Stomach (tissue), 9 donors: Measurements from ENCODE around the gene IL17REL. TPM values are rescaled to one million over a fixed set of nuclear protein-coding genes. Genes with fewer than 3 reads are reported as not detected.

Experiments
- DNase-seq, 2 donors: peaks; one replicate each; pipeline versions ENCODE4 v3.0.0 to v3.0.0-alpha.2; 2013 to 2019
- H3K27ac ChIP-seq, 5 donors: fragments of 200-600 bp in 4 of 5; sonication (generic) in 4 of 5; one replicate each; pipeline ENCODE4 v1.5.1; 2013 to 2019; ENCODE audit warnings: mild to moderate bottlenecking in 1 of 5, moderate library complexity in 1 of 5
- H3K27me3 ChIP-seq, 3 donors: fragments of 200-600 bp; sonication (generic); one replicate each; pipeline ENCODE4 v1.5.1; 2017 to 2019; ENCODE audit warnings: mixed run types in 1 of 3
- H3K36me3 ChIP-seq, 4 donors: fragments of 200-600 bp; sonication (generic); 1 replicate in 3 of 4; 2 replicates in 1 of 4; pipeline ENCODE4 v1.5.1; 2016 to 2019
- H3K4me1 ChIP-seq, 4 donors: fragments of 200-600 bp; sonication (generic); one replicate each; pipeline ENCODE4 v1.5.1; 2016 to 2019
- H3K4me3 ChIP-seq, 4 donors: fragments of 200-600 bp; sonication (generic) in 3 of 4; one replicate each; pipeline ENCODE4 v1.5.1; 2016 to 2019; ENCODE audit warnings: mild to moderate bottlenecking in 1 of 4
- H3K9me3 ChIP-seq, 4 donors: fragments of 200-600 bp; sonication (generic); one replicate each; pipeline ENCODE4 v1.5.1; 2016 to 2019
- EP300 ChIP-seq: sonication (generic); formaldehyde crosslinking; IDR thresholded peaks from one replicate; pipeline ENCODE4 v1.6.1; 2017; ENCODE audit warnings: antibody characterized with exemption
- POLR2A ChIP-seq, 4 donors: fragments of 450-650 bp; IDR thresholded peaks; one replicate each; pipeline ENCODE4 v1.6.1; 2016; ENCODE audit warnings: antibody characterized with exemption in 4 of 4, control low read depth in 2 of 4, mild to moderate bottlenecking in 1 of 4, moderate library complexity in 1 of 4
- POLR2AphosphoS5 ChIP-seq, 3 donors: sonication (generic); formaldehyde crosslinking; IDR thresholded peaks; one replicate each; pipeline ENCODE4 v1.6.1; 2016; ENCODE audit warnings: antibody characterized with exemption in 3 of 3
- WGBS, 5 donors: extraction: QIAGEN DNeasy Blood & Tissue Kit in 3 of 5; methylation state at CpG; one replicate each; pipeline versions ENCODE4 v1.1.5 to v1.1.7; 2013 to 2018; 5-methylcytosine and 5-hydroxymethylcytosine counted together
- intact Hi-C: fragments of 100-400 bp; cut with DNase I; formaldehyde crosslinking; loops from one replicate; pipeline ENCODE4 v1.15.1; 2023; ENCODE audit warnings: low total_unique reads
- polyA plus RNA-seq, 3 donors: library from polyadenylated mRNA; stranded (reverse); fragments of 200-250 nt; gene quantifications; one replicate each; pipeline ENCODE4 v1.2.3, GENCODE V29; 2013
- total RNA-seq, 5 donors: library from RNA; depleted of rRNA; stranded (reverse); fragments of >200 nt; gene quantifications; one replicate each; pipeline versions ENCODE4 v1.1.0 to v1.2.3, GENCODE V29; 2014 to 2016
- TF ChIP-seq, protein P1 (sequence below), 7 experiments: fragments of 450-650 bp in 4 of 7; fragments of 200-600 bp in 3 of 7; sonication (generic) in 3 of 7; IDR thresholded peaks; one replicate each; pipeline ENCODE4 v1.5.1; 2016 to 2019; ENCODE audit warnings: antibody characterized with exemption in 7 of 7, control low read depth in 2 of 7, mild to moderate bottlenecking in 1 of 7
- donor health status: healthy with polysubstance abuse.
- donor health status: Bipolar disorder and iron deficiency.
- donor health status: healthy.

The IL17REL gene
- total and polyA plus RNA-seq, 8 donors = 0.03 to 1.2 (median 0.89) TPM; not detected in 4

DNA sequence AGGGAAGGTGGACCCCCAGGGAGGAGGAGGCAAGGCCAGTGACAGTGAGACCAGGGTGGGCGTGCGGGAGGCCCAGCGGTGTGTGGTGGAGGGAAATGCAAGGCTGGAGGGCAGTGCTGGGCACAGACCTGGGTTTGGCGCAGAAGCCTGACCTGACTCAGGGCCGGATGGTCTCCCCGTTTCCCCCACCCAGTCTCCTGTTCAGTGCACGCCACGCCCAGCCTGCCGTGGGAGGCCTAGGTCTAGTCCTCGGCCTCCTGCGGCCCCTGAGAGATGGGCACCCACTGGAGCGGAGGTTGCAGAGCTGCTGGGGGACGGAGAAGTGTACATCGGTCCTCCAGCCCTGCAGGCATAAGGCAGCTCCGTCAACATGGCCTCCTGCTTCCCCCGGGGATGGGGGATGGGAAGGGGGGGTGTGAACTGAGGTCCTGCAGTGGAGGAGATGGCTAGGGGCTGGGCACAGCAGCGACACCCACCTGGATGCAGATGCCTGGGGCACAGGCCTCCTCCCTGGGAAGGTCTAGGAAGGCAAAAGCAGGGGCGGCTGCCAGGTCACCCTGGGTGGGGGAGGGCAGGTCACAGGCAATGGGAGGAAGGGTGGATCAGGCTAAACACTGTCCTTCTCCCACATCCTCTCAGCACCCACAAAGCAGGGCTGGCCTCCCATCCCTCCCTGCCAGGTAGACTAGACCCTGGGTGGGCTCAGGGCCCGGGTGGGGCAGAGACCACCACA lies 15.9 kb downstream of the IL17REL start:
- intact Hi-C loops = no loop called here
- Histone ChIP-seq H3K27me3 (peaks cover 0 to 45% (median 13%) of the 10 kb centered on the region in 3 donors), H3K36me3 (no peaks in the 10 kb centered on the region), H3K27ac (peak overlapping the region; percentile 47 to 80 (median 68)), H3K4me3 (no peak overlapping the region), H3K4me1 (peaks cover 11 to 61% (median 39%) of the 10 kb centered on the region in 4 donors), H3K9me3 (peaks cover 0 to 6% (median 5%) of the 10 kb centered on the region in 4 donors)
- WGBS, 5 donors = 66 to 86% (median 83%) methylated on average over 14 to 19 of the region's 19 CpGs
- no peak for TF ChIP-seq POLR2A (IDR thresholded peaks at IDR 0.05)
- no peak for TF ChIP-seq EP300
- TF ChIP-seq, protein P1, sequence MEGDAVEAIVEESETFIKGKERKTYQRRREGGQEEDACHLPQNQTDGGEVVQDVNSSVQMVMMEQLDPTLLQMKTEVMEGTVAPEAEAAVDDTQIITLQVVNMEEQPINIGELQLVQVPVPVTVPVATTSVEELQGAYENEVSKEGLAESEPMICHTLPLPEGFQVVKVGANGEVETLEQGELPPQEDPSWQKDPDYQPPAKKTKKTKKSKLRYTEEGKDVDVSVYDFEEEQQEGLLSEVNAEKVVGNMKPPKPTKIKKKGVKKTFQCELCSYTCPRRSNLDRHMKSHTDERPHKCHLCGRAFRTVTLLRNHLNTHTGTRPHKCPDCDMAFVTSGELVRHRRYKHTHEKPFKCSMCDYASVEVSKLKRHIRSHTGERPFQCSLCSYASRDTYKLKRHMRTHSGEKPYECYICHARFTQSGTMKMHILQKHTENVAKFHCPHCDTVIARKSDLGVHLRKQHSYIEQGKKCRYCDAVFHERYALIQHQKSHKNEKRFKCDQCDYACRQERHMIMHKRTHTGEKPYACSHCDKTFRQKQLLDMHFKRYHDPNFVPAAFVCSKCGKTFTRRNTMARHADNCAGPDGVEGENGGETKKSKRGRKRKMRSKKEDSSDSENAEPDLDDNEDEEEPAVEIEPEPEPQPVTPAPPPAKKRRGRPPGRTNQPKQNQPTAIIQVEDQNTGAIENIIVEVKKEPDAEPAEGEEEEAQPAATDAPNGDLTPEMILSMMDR (IDR thresholded peaks at IDR 0.05) = no peak
- DNase-seq = peak in 1 of 2 donors; percentile 8

DNA sequence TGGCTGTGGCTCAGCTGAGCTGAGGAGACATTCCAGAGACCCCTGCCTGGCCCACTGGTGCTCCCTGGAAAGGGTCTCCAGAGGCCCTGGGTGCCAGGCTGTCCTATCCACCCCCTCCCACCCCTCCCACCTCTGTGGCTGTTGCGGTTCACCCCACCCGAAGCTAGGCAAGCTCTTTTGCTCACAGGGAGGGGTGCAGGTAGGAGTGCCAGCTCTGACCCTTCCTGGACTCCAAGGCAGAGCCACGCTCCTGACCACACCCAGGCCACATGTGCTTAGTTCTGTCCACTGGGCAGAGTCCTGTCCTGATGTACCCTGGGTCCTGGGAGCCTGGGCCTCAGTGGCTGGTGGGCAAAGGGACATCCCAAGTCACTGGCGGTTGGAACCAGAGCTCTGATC lies 16.4 kb downstream of the IL17REL start:
- Histone ChIP-seq H3K27ac (peak overlapping the region in 2 of 5 donors; percentile 54 to 72), H3K27me3 (peaks cover 0 to 40% (median 13%) of the 10 kb centered on the region in 3 donors), H3K4me3 (no peak overlapping the region), H3K4me1 (peaks cover 8 to 56% (median 34%) of the 10 kb centered on the region in 4 donors), H3K9me3 (peaks cover 0 to 12% (median 10%) of the 10 kb centered on the region in 4 donors), H3K36me3 (no peaks in the 10 kb centered on the region)
- no peak for TF ChIP-seq POLR2A (IDR thresholded peaks at IDR 0.05)
- TF ChIP-seq EP300 = no peak
- TF ChIP-seq, protein P1 (IDR thresholded peaks at IDR 0.05) = no peak
- peak in 1 of 3 donors; percentile 9 for TF ChIP-seq POLR2AphosphoS5 (IDR thresholded peaks at IDR 0.05)
- DNase-seq = peak; percentile 54 to 65
- WGBS, 5 donors = 35 to 85% (median 57%) methylated on average over 1 to 4 of the region's 4 CpGs
- intact Hi-C loops = no loop called here

DNA sequence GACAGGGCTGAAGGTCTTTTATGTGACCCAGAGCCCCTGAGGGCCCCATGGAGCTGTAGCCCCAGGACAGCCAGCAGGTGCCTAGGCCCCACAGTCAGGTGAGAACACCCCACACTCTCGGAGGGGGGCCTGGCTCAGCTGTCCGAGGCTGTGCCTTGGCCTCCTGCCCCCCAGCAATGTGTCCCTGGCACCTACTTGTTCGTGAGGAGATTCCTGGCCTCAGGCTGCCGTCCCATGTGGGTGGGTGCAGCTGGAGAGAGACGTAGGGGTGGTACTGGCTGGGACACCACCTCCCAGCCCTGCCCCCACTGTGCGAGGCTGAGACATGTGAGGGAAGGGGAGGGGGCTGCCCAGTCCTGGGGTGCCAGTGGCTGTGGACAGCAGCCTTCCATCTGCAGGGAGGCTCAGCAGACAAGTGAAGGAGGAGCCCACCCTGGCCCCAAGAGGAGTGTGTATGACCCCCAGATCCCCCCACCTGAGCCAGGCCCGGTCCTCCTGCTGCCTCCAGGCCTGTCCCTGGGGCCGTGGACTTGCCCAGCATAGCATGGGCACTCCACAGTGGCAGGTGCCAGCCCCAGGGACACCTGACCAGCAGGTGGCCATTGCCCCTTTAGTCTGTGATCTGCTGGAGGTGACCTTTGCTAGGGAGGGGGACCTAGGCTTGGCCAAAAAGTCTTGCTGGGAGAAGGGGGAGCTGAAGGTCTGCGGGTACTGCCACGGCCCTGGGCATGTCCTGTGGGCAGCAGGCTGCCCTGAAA lies 17.0 kb downstream of the IL17REL start:
- intact Hi-C loops = no loop called here
- no peaks in the 10 kb centered on the region for H3K36me3 ChIP-seq
- H3K4me3 ChIP-seq = no peak overlapping the region
- WGBS, 5 donors = 76 to 86% (median 80%) methylated on average over 3 to 10 of the region's 10 CpGs
- DNase-seq = peak in 1 of 2 donors; percentile 20
- TF ChIP-seq EP300 = no peak
- TF ChIP-seq POLR2AphosphoS5 (IDR thresholded peaks at IDR 0.05) = no peak
- TF ChIP-seq, protein P1 (IDR thresholded peaks at IDR 0.05) = no peak
- no peak for TF ChIP-seq POLR2A (IDR thresholded peaks at IDR 0.05)
- peaks cover 0 to 34% (median 13%) of the 10 kb centered on the region in 3 donors for H3K27me3 ChIP-seq
- H3K4me1 ChIP-seq = peaks cover 8 to 50% (median 34%) of the 10 kb centered on the region in 4 donors
- H3K27ac ChIP-seq = no peak overlapping the region
- peaks cover 4 to 18% (median 16%) of the 10 kb centered on the region in 4 donors for H3K9me3 ChIP-seq

DNA sequence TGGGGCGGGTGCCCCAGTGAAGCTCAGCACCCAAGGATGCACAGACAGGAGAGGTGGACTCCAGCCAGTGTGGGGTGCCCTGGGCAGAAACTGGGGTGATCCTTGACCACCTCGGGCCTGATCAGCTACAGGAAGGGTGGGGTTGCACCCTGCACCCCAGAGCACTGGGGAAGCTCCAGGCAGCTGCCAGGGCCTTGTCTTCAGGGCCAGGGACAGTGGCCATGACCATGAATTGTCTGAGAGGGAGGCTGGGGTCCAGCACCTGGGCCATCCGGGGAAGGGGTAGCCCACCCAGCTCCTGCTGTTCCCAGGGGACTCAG lies 17.6 kb downstream of the IL17REL start:
- H3K36me3 ChIP-seq = no peaks in the 10 kb centered on the region
- TF ChIP-seq, protein P1 (IDR thresholded peaks at IDR 0.05) = no peak
- TF ChIP-seq EP300 = no peak
- no peak for TF ChIP-seq POLR2A (IDR thresholded peaks at IDR 0.05)
- TF ChIP-seq POLR2AphosphoS5 (IDR thresholded peaks at IDR 0.05) = no peak
- peaks cover 0 to 29% (median 9%) of the 10 kb centered on the region in 3 donors for H3K27me3 ChIP-seq
- no peak overlapping the region for H3K4me3 ChIP-seq
- peaks cover 4 to 23% (median 21%) of the 10 kb centered on the region in 4 donors for H3K9me3 ChIP-seq
- no peak for DNase-seq
- H3K27ac ChIP-seq = no peak overlapping the region
- H3K4me1 ChIP-seq = peaks cover 8 to 44% (median 31%) of the 10 kb centered on the region in 4 donors
- intact Hi-C loops = no loop called here
- 71 to 92% (median 76%) methylated on average over 1 to 3 of the region's 3 CpGs for WGBS, 5 donors
